Astrocyte (in vitro differentiated cells and primary cell): ENCODE results near the gene RALGAPA2. TPM values are rescaled to one million over a fixed set of nuclear protein-coding genes. Genes with fewer than 3 reads are reported as not detected.

Experiments used
- DNase-seq: peaks from one replicate; pipeline ENCODE4 v3.0.0-alpha.2; 2010; ENCODE audit warnings: low read depth
- FAIRE-seq: peaks from 2 replicates; lab custom pipeline; 2011; peaks lifted over from hg19 to GRCh38; lab: Jason Lieb, UNC
- H2AFZ ChIP-seq: 2 replicates; pipeline ENCODE4 v1.6.0; 2012; ENCODE audit warnings: low read depth, low read length, inconsistent platforms
- H3K27ac ChIP-seq: 2 replicates; pipeline ENCODE4 v1.5.1; 2011; ENCODE audit warnings: low read depth, low read length, inconsistent platforms
- H3K27me3 ChIP-seq: 2 replicates; pipeline ENCODE4 v1.6.0; 2011; ENCODE audit warnings: low read length, inconsistent platforms; ENCODE audit not compliant: insufficient read depth
- H3K36me3 ChIP-seq: 2 replicates; pipeline ENCODE4 v1.5.1; 2011; ENCODE audit warnings: low read length, inconsistent platforms; ENCODE audit not compliant: insufficient read depth
- H3K4me1 ChIP-seq: 2 replicates; pipeline ENCODE4 v1.5.1; 2011; ENCODE audit warnings: low read length, inconsistent platforms; ENCODE audit not compliant: insufficient read depth
- H3K4me2 ChIP-seq: 2 replicates; pipeline ENCODE4 v1.6.0; 2012; ENCODE audit warnings: low read length, inconsistent platforms
- H3K4me3 ChIP-seq: 2 replicates; pipeline ENCODE4 v1.5.1; 2011; ENCODE audit warnings: low read depth, mild to moderate bottlenecking, low read length, inconsistent platforms; ENCODE audit not compliant: insufficient read depth
- H3K79me2 ChIP-seq: 2 replicates; pipeline ENCODE4 v1.6.0; 2012; ENCODE audit warnings: mild to moderate bottlenecking, low read length, inconsistent platforms; ENCODE audit not compliant: insufficient read depth
- H3K9ac ChIP-seq: 2 replicates; pipeline ENCODE4 v1.6.0; 2012; ENCODE audit warnings: mild to moderate bottlenecking, low read length, inconsistent platforms
- H3K9me3 ChIP-seq: 2 replicates; pipeline ENCODE4 v1.5.1; 2012; ENCODE audit warnings: low read depth, mild to moderate bottlenecking, low read length, inconsistent platforms; ENCODE audit not compliant: insufficient read depth
- H4K20me1 ChIP-seq: 2 replicates; pipeline ENCODE4 v1.6.0; 2012; ENCODE audit warnings: low read length, inconsistent platforms; ENCODE audit not compliant: insufficient read depth
- H3K27ac Mint-ChIP-seq: one replicate; pipeline ENCODE4 v1.8.0; 2021; ENCODE audit warnings: mild to moderate bottlenecking, mixed read lengths; ENCODE audit not compliant: unreplicated experiment
- H3K27me3 Mint-ChIP-seq: one replicate; pipeline ENCODE4 v1.8.0; 2021; ENCODE audit warnings: low read depth, mixed read lengths; ENCODE audit not compliant: unreplicated experiment
- H3K36me3 Mint-ChIP-seq: one replicate; pipeline ENCODE4 v1.8.0; 2021; ENCODE audit warnings: low read depth, mixed read lengths; ENCODE audit not compliant: unreplicated experiment
- H3K4me1 Mint-ChIP-seq: one replicate; pipeline ENCODE4 v1.8.0; 2021; ENCODE audit warnings: low read depth, mixed read lengths; ENCODE audit not compliant: unreplicated experiment
- H3K4me3 Mint-ChIP-seq: one replicate; pipeline ENCODE4 v1.8.0; 2021; ENCODE audit warnings: mild to moderate bottlenecking, moderate library complexity, mixed read lengths; ENCODE audit not compliant: unreplicated experiment
- H3K9me3 Mint-ChIP-seq: one replicate; pipeline ENCODE4 v1.8.0; 2021; ENCODE audit warnings: mild to moderate bottlenecking, mixed read lengths; ENCODE audit not compliant: unreplicated experiment
- CTCF ChIP-seq: IDR thresholded peaks from 2 replicates; pipeline ENCODE4 v1.5.1; 2011; ENCODE audit warnings: low read depth, mild to moderate bottlenecking, inconsistent platforms, low read length, moderate library complexity; ENCODE audit not compliant: insufficient read depth
- EZH2 ChIP-seq: IDR thresholded peaks from 2 replicates; pipeline ENCODE4 v1.6.1; 2012; ENCODE audit warnings: mild to moderate bottlenecking, low read length, inconsistent platforms; ENCODE audit not compliant: insufficient read depth
- total RNA-seq: library from RNA; stranded (reverse); gene quantifications from 2 replicates; pipeline ENCODE4 v1.2.1, GENCODE V29; 2021

RALGAPA2 gene
- total RNA-seq, 1 donor from 2014 or later = 6.6 TPM

GRCh38 chr20:20413810-20414281 lies 298.6 kb downstream of the RALGAPA2 start:
- no peak for TF ChIP-seq CTCF
- no peak for TF ChIP-seq EZH2
- Histone ChIP-seq H4K20me1 (no peaks in the 10 kb centered on the region), H3K9me3 (no peaks in the 10 kb centered on the region), H3K4me1 (peaks cover 5% of the 10 kb centered on the region), H2AFZ (peak overlapping the region; percentile 29), H3K27me3 (peaks cover 2% of the 10 kb centered on the region), H3K27ac (no peak overlapping the region), H3K79me2 (no peaks in the 10 kb centered on the region), H3K36me3 (no peaks in the 10 kb centered on the region), H3K4me3 (no peak overlapping the region), H3K4me2 (no peak overlapping the region), H3K9ac (no peak overlapping the region)
- peak; percentile 5 for DNase-seq
- Mint-ChIP-seq H3K36me3 (peaks cover 2% of the 10 kb centered on the region), H3K9me3 (no peaks in the 10 kb centered on the region), H3K27me3 (peaks cover 5% of the 10 kb centered on the region), H3K27ac (no peak overlapping the region), H3K4me1 (no peaks in the 10 kb centered on the region), H3K4me3 (no peak overlapping the region)
- FAIRE-seq = no peak

GRCh38 chr20:20412750-20413149 lies 299.7 kb downstream of the RALGAPA2 start:
- no peaks in the 10 kb centered on the region for H3K9me3 Mint-ChIP-seq
- TF ChIP-seq EZH2 (no peak), CTCF (no peak)
- Histone ChIP-seq H3K79me2 (no peaks in the 10 kb centered on the region), H3K27me3 (peaks cover 2% of the 10 kb centered on the region), H3K4me3 (no peak overlapping the region), H2AFZ (peak overlapping the region; percentile 5), H3K4me1 (peaks cover 5% of the 10 kb centered on the region), H3K9ac (no peak overlapping the region), H3K9me3 (no peaks in the 10 kb centered on the region), H3K27ac (no peak overlapping the region), H4K20me1 (no peaks in the 10 kb centered on the region), H3K36me3 (no peaks in the 10 kb centered on the region), H3K4me2 (peak overlapping the region; percentile 40)
- peaks cover 5% of the 10 kb centered on the region for H3K27me3 Mint-ChIP-seq
- peaks cover 2% of the 10 kb centered on the region for H3K4me1 Mint-ChIP-seq
- H3K4me3 Mint-ChIP-seq = no peak overlapping the region
- H3K36me3 Mint-ChIP-seq = peaks cover 2% of the 10 kb centered on the region
- H3K27ac Mint-ChIP-seq = no peak overlapping the region
- DNase-seq (peak; percentile 72), FAIRE-seq (no peak)

- peaks cover 2% of the 10 kb centered on the region for H3K4me1 Mint-ChIP-seq
- no peaks in the 10 kb centered on the region for H3K9me3 Mint-ChIP-seq
- Histone ChIP-seq H3K79me2 (no peaks in the 10 kb centered on the region), H4K20me1 (no peaks in the 10 kb centered on the region), H3K4me1 (peaks cover 5% of the 10 kb centered on the region), H3K4me3 (no peak overlapping the region), H3K36me3 (no peaks in the 10 kb centered on the region), H3K9me3 (no peaks in the 10 kb centered on the region), H3K27ac (no peak overlapping the region), H3K4me2 (no peak overlapping the region), H2AFZ (no peak overlapping the region), H3K9ac (no peak overlapping the region), H3K27me3 (peaks cover 2% of the 10 kb centered on the region)
- peaks cover 2% of the 10 kb centered on the region for H3K36me3 Mint-ChIP-seq
- H3K27me3 Mint-ChIP-seq = peaks cover 5% of the 10 kb centered on the region
- H3K4me3 Mint-ChIP-seq = no peak overlapping the region
- DNase-seq (no peak), FAIRE-seq (no peak)
- TF ChIP-seq EZH2 (no peak), CTCF (no peak)
- H3K27ac Mint-ChIP-seq = no peak overlapping the region
Observed at GRCh38 chr20:20411836-20412235, 300.6 kb downstream of the RALGAPA2 start.
